ENCODE data around the gene INSRR. TPM values are rescaled to one million over a fixed set of nuclear protein-coding genes. Genes with fewer than 3 reads are reported as not detected.

Gene INSRR
- total RNA-seq, 4 donors from 2014 or later: not detected

DNA sequence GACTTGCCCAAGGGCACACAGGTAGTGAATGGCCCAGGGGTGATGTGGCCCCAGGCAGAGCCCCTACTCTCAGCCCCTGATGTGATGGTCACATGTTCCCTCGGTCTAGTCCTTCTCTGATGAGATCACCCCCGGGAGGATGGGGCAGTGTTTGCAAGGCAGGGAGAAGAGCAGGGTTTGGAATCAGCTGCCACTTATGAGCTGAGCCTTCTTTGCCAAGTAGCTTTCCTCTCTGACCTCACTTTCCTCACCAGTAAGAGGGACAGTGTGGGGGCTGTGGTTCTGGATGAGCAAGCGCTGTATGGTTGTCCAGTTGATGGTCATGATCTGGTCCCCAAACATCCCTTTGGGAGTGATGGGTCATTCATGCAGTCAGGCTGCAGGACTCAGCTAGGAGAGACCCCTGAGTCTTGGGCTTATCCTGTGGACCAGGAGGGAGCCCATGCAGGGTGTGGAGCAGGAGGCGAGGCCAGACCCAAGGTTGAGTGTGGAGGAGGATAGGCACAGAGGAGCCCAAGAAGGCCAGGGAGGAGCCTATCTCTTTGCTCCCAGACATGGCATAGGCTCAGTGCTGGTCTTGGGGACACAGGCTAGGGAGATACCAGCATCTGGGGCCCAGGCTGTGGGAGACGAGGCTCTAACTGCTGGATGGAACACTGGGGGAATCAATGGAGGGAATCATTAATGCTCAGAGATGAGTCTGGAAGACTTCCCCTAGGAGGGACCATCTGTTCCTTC, 18.7 kb upstream of the INSRR start:
- H3K9me3 ChIP-seq: no peaks in the 10 kb centered on the region
- H3K27ac ChIP-seq: no peak overlapping the region
- no peak for DNase-seq (ENCODE audit: low spot score in 2 of 2)
- H3K4me1 ChIP-seq: no peaks in the 10 kb centered on the region
- 72% methylated on average over 4 of the region's 5 CpGs for WGBS
- TF ChIP-seq EP300 (IDR thresholded peaks at IDR 0.05) (no peak), POLR2A (IDR thresholded peaks at IDR 0.05) (no peak), POLR2AphosphoS5 (IDR thresholded peaks at IDR 0.05) (no peak)
- TF ChIP-seq, protein P1, sequence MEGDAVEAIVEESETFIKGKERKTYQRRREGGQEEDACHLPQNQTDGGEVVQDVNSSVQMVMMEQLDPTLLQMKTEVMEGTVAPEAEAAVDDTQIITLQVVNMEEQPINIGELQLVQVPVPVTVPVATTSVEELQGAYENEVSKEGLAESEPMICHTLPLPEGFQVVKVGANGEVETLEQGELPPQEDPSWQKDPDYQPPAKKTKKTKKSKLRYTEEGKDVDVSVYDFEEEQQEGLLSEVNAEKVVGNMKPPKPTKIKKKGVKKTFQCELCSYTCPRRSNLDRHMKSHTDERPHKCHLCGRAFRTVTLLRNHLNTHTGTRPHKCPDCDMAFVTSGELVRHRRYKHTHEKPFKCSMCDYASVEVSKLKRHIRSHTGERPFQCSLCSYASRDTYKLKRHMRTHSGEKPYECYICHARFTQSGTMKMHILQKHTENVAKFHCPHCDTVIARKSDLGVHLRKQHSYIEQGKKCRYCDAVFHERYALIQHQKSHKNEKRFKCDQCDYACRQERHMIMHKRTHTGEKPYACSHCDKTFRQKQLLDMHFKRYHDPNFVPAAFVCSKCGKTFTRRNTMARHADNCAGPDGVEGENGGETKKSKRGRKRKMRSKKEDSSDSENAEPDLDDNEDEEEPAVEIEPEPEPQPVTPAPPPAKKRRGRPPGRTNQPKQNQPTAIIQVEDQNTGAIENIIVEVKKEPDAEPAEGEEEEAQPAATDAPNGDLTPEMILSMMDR (IDR thresholded peaks at IDR 0.05): no peak
- H3K27me3 ChIP-seq: peaks cover 45% of the 10 kb centered on the region
- H3K36me3 ChIP-seq: no peaks in the 10 kb centered on the region
- H3K4me3 ChIP-seq: no peak overlapping the region

DNA sequence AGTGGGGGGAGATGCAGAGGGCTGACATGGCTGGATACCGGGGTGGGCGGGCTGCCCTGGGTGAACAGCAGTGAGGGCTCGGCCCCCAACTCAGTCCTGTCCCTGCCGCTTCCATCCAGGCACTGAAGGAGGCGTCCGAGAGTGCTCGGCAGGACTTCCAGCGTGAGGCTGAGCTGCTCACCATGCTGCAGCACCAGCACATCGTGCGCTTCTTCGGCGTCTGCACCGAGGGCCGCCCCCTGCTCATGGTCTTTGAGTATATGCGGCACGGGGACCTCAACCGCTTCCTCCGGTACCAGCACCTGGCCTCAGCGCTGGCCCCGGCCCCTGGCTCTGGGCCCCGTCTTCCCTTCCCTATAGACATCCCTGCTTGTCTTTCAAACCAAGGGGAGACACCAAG, 17.4 kb upstream of the INSRR start:
- H3K27me3 ChIP-seq: peaks cover 36% of the 10 kb centered on the region
- H3K9me3 ChIP-seq: no peaks in the 10 kb centered on the region
- DNase-seq (ENCODE audit: low spot score in 2 of 2): no peak
- 39% methylated on average over 13 of the region's 21 CpGs for WGBS
- H3K36me3 ChIP-seq: no peaks in the 10 kb centered on the region
- H3K4me3 ChIP-seq: no peak overlapping the region
- H3K27ac ChIP-seq: no peak overlapping the region
- H3K4me1 ChIP-seq: no peaks in the 10 kb centered on the region
- TF ChIP-seq POLR2AphosphoS5 (IDR thresholded peaks at IDR 0.05) (no peak), POLR2A (IDR thresholded peaks at IDR 0.05) (no peak), EP300 (IDR thresholded peaks at IDR 0.05) (no peak)
- TF ChIP-seq, protein P1 (IDR thresholded peaks at IDR 0.05): no peak

DNA sequence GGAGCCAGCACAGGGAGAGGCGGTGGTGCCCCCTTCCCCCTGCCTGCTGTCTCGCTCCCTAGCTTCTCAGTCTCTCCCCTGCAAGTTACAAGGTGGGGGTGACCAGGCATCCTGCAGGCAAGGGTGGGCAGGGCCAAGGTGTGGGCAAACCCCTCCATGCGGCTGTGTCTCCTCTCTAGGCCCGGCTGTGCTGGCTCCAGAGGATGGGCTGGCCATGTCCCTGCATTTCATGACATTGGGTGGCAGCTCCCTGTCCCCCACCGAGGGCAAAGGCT, 16.4 kb upstream of the INSRR start:
- Histone ChIP-seq H3K4me3 (no peak overlapping the region), H3K4me1 (no peaks in the 10 kb centered on the region), H3K9me3 (no peaks in the 10 kb centered on the region), H3K27me3 (peaks cover 32% of the 10 kb centered on the region), H3K36me3 (no peaks in the 10 kb centered on the region), H3K27ac (no peak overlapping the region)
- WGBS: 70% methylated on average over 2 of the region's 5 CpGs
- TF ChIP-seq, protein P1 (IDR thresholded peaks at IDR 0.05): no peak
- TF ChIP-seq EP300 (IDR thresholded peaks at IDR 0.05): no peak
- no peak for TF ChIP-seq POLR2AphosphoS5 (IDR thresholded peaks at IDR 0.05)
- TF ChIP-seq POLR2A (IDR thresholded peaks at IDR 0.05): no peak
- no peak for DNase-seq (ENCODE audit: low spot score in 2 of 2)

DNA sequence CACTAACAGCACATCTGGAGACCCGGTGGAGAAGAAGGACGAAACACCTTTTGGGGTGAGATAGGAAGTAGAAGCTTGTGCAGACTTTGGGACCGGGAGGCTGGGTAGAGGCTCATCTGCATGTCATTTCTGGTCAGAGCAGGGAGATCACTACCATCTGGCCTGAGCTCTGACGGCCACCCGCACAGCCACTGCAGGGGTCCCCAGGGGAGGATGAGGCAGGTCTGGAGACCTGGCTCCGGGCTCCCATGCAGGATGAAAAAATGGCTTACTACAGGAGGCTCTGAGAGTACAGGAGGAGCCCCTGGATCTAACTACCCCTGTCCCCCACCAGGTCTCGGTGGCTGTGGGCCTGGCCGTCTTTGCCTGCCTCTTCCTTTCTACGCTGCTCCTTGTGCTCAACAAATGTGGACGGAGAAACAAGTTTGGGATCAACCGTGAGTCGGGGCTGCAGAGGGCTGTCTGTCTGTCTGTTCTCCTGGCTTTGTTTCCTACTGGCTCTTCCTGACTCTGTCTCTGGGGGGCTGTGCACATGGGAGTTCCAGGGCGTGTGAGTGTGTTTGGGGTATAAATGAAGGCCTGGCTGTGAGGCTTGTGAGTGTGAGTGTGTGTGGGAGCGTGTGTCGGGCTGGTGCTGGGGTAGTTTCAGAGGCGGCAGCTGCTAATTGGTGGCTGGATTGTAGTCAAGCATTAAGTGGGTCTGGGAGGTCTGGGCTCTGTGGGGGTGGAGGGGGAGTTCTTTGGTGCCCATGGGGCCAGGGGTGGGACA, 15.8 kb upstream of the INSRR start:
- H3K27me3 ChIP-seq: peaks cover 29% of the 10 kb centered on the region
- DNase-seq (ENCODE audit: low spot score in 2 of 2): no peak
- H3K9me3 ChIP-seq: no peaks in the 10 kb centered on the region
- TF ChIP-seq, protein P1 (IDR thresholded peaks at IDR 0.05): no peak
- TF ChIP-seq EP300 (IDR thresholded peaks at IDR 0.05) (no peak), POLR2A (IDR thresholded peaks at IDR 0.05) (no peak), POLR2AphosphoS5 (IDR thresholded peaks at IDR 0.05) (no peak)
- H3K36me3 ChIP-seq: no peaks in the 10 kb centered on the region
- 80% methylated on average over 13 of the region's 16 CpGs for WGBS
- no peak overlapping the region for H3K4me3 ChIP-seq
- H3K4me1 ChIP-seq: no peaks in the 10 kb centered on the region
- no peak overlapping the region for H3K27ac ChIP-seq

DNA sequence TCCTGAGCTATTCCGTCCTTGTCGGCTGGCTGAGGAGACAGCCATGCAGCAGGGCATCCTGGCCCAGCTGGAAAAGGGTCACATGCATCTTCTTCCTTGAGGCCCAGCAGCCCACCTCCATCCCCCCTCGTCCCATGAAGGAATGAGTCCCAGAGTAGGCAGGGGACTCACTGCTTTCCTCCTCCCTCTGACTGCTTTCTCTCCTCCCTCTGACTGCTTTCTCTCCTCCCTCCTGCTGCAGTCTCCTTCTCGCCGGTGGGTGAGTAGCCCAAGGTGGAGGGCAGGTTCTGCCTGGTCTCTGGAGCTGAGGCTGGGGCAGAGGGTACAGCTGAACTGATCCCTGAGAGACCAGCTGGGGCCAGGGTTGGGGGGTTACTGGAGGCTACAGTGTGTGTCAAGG, 15.2 kb upstream of the INSRR start:
- H3K27ac ChIP-seq: no peak overlapping the region
- DNase-seq (ENCODE audit: low spot score in 2 of 2): no peak
- no peaks in the 10 kb centered on the region for H3K9me3 ChIP-seq
- H3K4me1 ChIP-seq: no peaks in the 10 kb centered on the region
- no peaks in the 10 kb centered on the region for H3K36me3 ChIP-seq
- TF ChIP-seq POLR2A (IDR thresholded peaks at IDR 0.05): no peak
- no peak for TF ChIP-seq POLR2AphosphoS5 (IDR thresholded peaks at IDR 0.05)
- no peak for TF ChIP-seq EP300 (IDR thresholded peaks at IDR 0.05)
- TF ChIP-seq, protein P1 (IDR thresholded peaks at IDR 0.05): no peak
- H3K27me3 ChIP-seq: peaks cover 24% of the 10 kb centered on the region
- WGBS: 88% methylated on average over 5 of the region's 5 CpGs
- H3K4me3 ChIP-seq: no peak overlapping the region

Measured in suprapubic skin (tissue), 4 donors.